MM.1S (cell line): ENCODE results near the gene RNGTT.

Source experiments
- DNase-seq: peaks from one replicate; pipeline ENCODE4 v3.0.0-alpha.2; 2015
- H2AFZ ChIP-seq: fragments of 300-600 bp; sonication (generic); 2 replicates; pipeline ENCODE4 v1.6.0; 2016; ENCODE audit warnings: antibody characterized with exemption, low read length
- H3F3A ChIP-seq: fragments of 300-600 bp; sonication (generic); 2 replicates; pipeline ENCODE4 v1.6.1; 2016; ENCODE audit warnings: mild to moderate bottlenecking, antibody characterized with exemption, low read length, moderate library complexity, mixed read lengths; ENCODE audit not compliant: insufficient read depth
- H3K27ac ChIP-seq: fragments of 300-600 bp; sonication (generic); 2 replicates; pipeline ENCODE4 v1.5.1; 2016; ENCODE audit warnings: mild to moderate bottlenecking, low read length
- H3K27me3 ChIP-seq: fragments of 300-600 bp; sonication (generic); replicated peaks from 2 replicates; pipeline ENCODE4 v1.6.0; 2016; ENCODE audit warnings: low read length; ENCODE audit not compliant: insufficient read depth
- H3K36me3 ChIP-seq: fragments of 300-600 bp; sonication (generic); replicated peaks from 2 replicates; pipeline ENCODE4 v1.6.1; 2016; ENCODE audit warnings: mild to moderate bottlenecking, low read length, mixed read lengths; ENCODE audit not compliant: insufficient read depth
- H3K4me1 ChIP-seq: fragments of 300-600 bp; sonication (generic); 2 replicates; pipeline ENCODE4 v1.6.1; 2016; ENCODE audit warnings: low read length, mixed read lengths
- H3K4me2 ChIP-seq: fragments of 300-600 bp; sonication (generic); 2 replicates; pipeline ENCODE4 v1.6.0; 2016; ENCODE audit warnings: low read depth, low read length
- H3K4me3 ChIP-seq: fragments of 300-600 bp; sonication (generic); 2 replicates; pipeline ENCODE4 v1.5.1; 2016; ENCODE audit warnings: low read length, mixed read lengths
- H3K79me2 ChIP-seq: fragments of 300-600 bp; sonication (generic); 2 replicates; pipeline ENCODE4 v1.6.1; 2016; ENCODE audit warnings: mixed run types, low read length, mixed read lengths
- H3K9ac ChIP-seq: fragments of 300-600 bp; sonication (generic); 2 replicates; pipeline ENCODE4 v1.6.1; 2016; ENCODE audit warnings: low read length, mixed read lengths
- H3K9me2 ChIP-seq: fragments of 300-600 bp; sonication (generic); replicated peaks from 2 replicates; pipeline ENCODE4 v1.6.1; 2016; ENCODE audit warnings: mild to moderate bottlenecking, low read length, mixed read lengths; ENCODE audit not compliant: insufficient read depth
- H3K9me3 ChIP-seq: fragments of 300-600 bp; sonication (generic); replicated peaks from 2 replicates; pipeline ENCODE4 v1.6.1; 2016; ENCODE audit warnings: mild to moderate bottlenecking, low read length, mixed read lengths; ENCODE audit not compliant: insufficient read depth
- H4K20me1 ChIP-seq: fragments of 300-600 bp; sonication (generic); 2 replicates; pipeline ENCODE4 v1.6.1; 2016; ENCODE audit warnings: mild to moderate bottlenecking, low read length, moderate library complexity, mixed read lengths; ENCODE audit not compliant: insufficient read depth
- CTCF ChIP-seq: fragments of 300-600 bp; sonication (generic); IDR thresholded peaks from 2 replicates; pipeline ENCODE4 v1.5.1; 2016; ENCODE audit warnings: antibody characterized with exemption, low read length, mixed read lengths
- EZH2 ChIP-seq: fragments of 300-600 bp; sonication (generic); optimal IDR thresholded peaks from 2 replicates; pipeline ENCODE3; 2017; ENCODE audit warnings: low read depth, mild to moderate bottlenecking, antibody characterized with exemption, low read length, mixed read lengths
- EZH2phosphoT487 ChIP-seq: fragments of 300-600 bp; sonication (generic); IDR thresholded peaks from 2 replicates; pipeline ENCODE4 v1.6.1; 2018; ENCODE audit warnings: antibody characterized with exemption, low read length

The RNGTT gene

GRCh38 chr6:89007209-89008000 lies 44.0 kb upstream of the RNGTT start:
- H3K36me3 ChIP-seq, result no peaks in the 10 kb centered on the region
- no peak overlapping the region for H3K27ac ChIP-seq
- no peaks in the 10 kb centered on the region for H3K79me2 ChIP-seq
- H3K9me2 ChIP-seq, result no peaks in the 10 kb centered on the region
- no peaks in the 10 kb centered on the region for H3K9me3 ChIP-seq
- no peak for TF ChIP-seq EZH2
- no peak overlapping the region for H3K4me2 ChIP-seq
- H3K4me1 ChIP-seq, result no peaks in the 10 kb centered on the region
- H2AFZ ChIP-seq, result no peak overlapping the region
- no peaks in the 10 kb centered on the region for H3F3A ChIP-seq
- H4K20me1 ChIP-seq, result no peaks in the 10 kb centered on the region
- no peak for DNase-seq
- no peaks in the 10 kb centered on the region for H3K27me3 ChIP-seq
- no peak overlapping the region for H3K9ac ChIP-seq
- no peak overlapping the region for H3K4me3 ChIP-seq

- Histone ChIP-seq H3F3A (no peaks in the 10 kb centered on the region), H4K20me1 (no peaks in the 10 kb centered on the region), H3K36me3 (no peaks in the 10 kb centered on the region), H3K9me2 (no peaks in the 10 kb centered on the region), H3K79me2 (no peaks in the 10 kb centered on the region), H3K4me1 (no peaks in the 10 kb centered on the region), H2AFZ (no peak overlapping the region), H3K9ac (no peak overlapping the region), H3K4me3 (no peak overlapping the region), H3K27me3 (no peaks in the 10 kb centered on the region), H3K4me2 (no peak overlapping the region), H3K9me3 (no peaks in the 10 kb centered on the region), H3K27ac (no peak overlapping the region)
- TF ChIP-seq EZH2 (no peak), CTCF (no peak), EZH2phosphoT487 (no peak)
- DNase-seq, result no peak
Observed at GRCh38 chr6:89002523-89002922, 39.1 kb upstream of the RNGTT start.

- H3K4me3 ChIP-seq, result no peak overlapping the region
Observed at GRCh38 chr6:88997327-88997726, 33.9 kb upstream of the RNGTT start.

More at GRCh38 chr6:88997327-88997726, 33.9 kb upstream of the RNGTT start:
- H3F3A ChIP-seq, result no peaks in the 10 kb centered on the region
- no peaks in the 10 kb centered on the region for H3K27me3 ChIP-seq
- no peaks in the 10 kb centered on the region for H3K79me2 ChIP-seq
- no peak overlapping the region for H3K4me2 ChIP-seq
- no peaks in the 10 kb centered on the region for H3K9me3 ChIP-seq
- no peaks in the 10 kb centered on the region for H4K20me1 ChIP-seq
- no peak overlapping the region for H2AFZ ChIP-seq
- no peak overlapping the region for H3K27ac ChIP-seq
- no peaks in the 10 kb centered on the region for H3K36me3 ChIP-seq
- no peak overlapping the region for H3K9ac ChIP-seq
- H3K4me1 ChIP-seq, result no peaks in the 10 kb centered on the region
- TF ChIP-seq CTCF, result no peak
- TF ChIP-seq EZH2phosphoT487, result no peak
- TF ChIP-seq EZH2, result no peak
- H3K9me2 ChIP-seq, result no peaks in the 10 kb centered on the region
- no peak for DNase-seq
